Sigmoid colon (tissue), 7 donors: ENCODE results near the gene CAPN5. TPM values are rescaled to one million over a fixed set of nuclear protein-coding genes. Genes with fewer than 3 reads are reported as not detected.

Experiments used
- DNase-seq: peaks from one replicate; pipeline ENCODE4 v3.0.0-alpha.2; 2019
- H3K27ac ChIP-seq, 4 donors: fragments of 200-600 bp; sonication (generic); one replicate each; pipeline ENCODE4 v1.5.1; 2016 to 2019; ENCODE audit warnings: mild to moderate bottlenecking in 1 of 4
- H3K27me3 ChIP-seq, 3 donors: fragments of 200-600 bp; sonication (generic); one replicate each; pipeline ENCODE4 v1.5.1; 2019; ENCODE audit warnings: mild to moderate bottlenecking in 1 of 3
- H3K36me3 ChIP-seq, 4 donors: fragments of 200-600 bp; sonication (generic); one replicate each; pipeline ENCODE4 v1.5.1; 2016 to 2019
- H3K4me1 ChIP-seq, 4 donors: fragments of 200-600 bp; sonication (generic); one replicate each; pipeline ENCODE4 v1.5.1; 2017 to 2019
- H3K4me3 ChIP-seq, 4 donors: fragments of 200-600 bp; sonication (generic); one replicate each; pipeline ENCODE4 v1.5.1; 2017 to 2019; ENCODE audit warnings: mild to moderate bottlenecking in 2 of 4, moderate library complexity in 1 of 4
- H3K9me3 ChIP-seq, 4 donors: fragments of 200-600 bp in 3 of 4; sonication (generic) in 3 of 4; one replicate each; pipeline versions ENCODE4 v1.5.1 to v1.6.1; 2013 to 2019
- EP300 ChIP-seq, 4 donors: sonication (generic); formaldehyde crosslinking; IDR thresholded peaks; one replicate each; pipeline ENCODE4 v1.6.1; 2017; ENCODE audit warnings: antibody characterized with exemption in 4 of 4
- POLR2A ChIP-seq, 2 donors: fragments of 450-650 bp; IDR thresholded peaks; one replicate each; pipeline ENCODE4 v1.6.1; 2016; ENCODE audit warnings: antibody characterized with exemption in 2 of 2, mild to moderate bottlenecking in 2 of 2, moderate library complexity in 2 of 2
- POLR2AphosphoS5 ChIP-seq, 4 donors: sonication (generic); formaldehyde crosslinking; IDR thresholded peaks; one replicate each; pipeline ENCODE4 v1.6.1; 2017; ENCODE audit warnings: antibody characterized with exemption in 4 of 4
- WGBS, 2 donors: extraction: QIAGEN DNeasy Blood & Tissue Kit; methylation state at CpG; one replicate each; pipeline ENCODE4 v1.1.7; 2013; 5-methylcytosine and 5-hydroxymethylcytosine counted together
- intact Hi-C: fragments of 100-400 bp; cut with DNase I; formaldehyde crosslinking; loops from one replicate; pipeline ENCODE4 v1.15.1; 2023
- polyA plus RNA-seq, 3 donors: library from polyadenylated mRNA; stranded (reverse); fragments of 200-250 nt; gene quantifications; one replicate each; pipeline ENCODE4 v1.2.3, GENCODE V29; 2013
- total RNA-seq, 4 donors: library from RNA; depleted of rRNA; stranded (reverse); fragments of >200 nt; gene quantifications; one replicate each; pipeline ENCODE4 v1.1.0, GENCODE V29; 2016
- TF ChIP-seq, protein P1 (sequence below), 4 experiments: fragments of 450-650 bp in 3 of 4; fragments of 200-600 bp in 1 of 4; IDR thresholded peaks; one replicate each; pipeline ENCODE4 v1.5.1; 2016 to 2019; ENCODE audit warnings: antibody characterized with exemption in 4 of 4, mild to moderate bottlenecking in 3 of 4, moderate library complexity in 2 of 4
- donor health status: healthy with polysubstance abuse.
- donor health status: Bipolar disorder and iron deficiency.
- donor health status: healthy.

The CAPN5 gene
- total and polyA plus RNA-seq, 7 donors, result 4.1 to 110 (median 12.5) TPM

DNA sequence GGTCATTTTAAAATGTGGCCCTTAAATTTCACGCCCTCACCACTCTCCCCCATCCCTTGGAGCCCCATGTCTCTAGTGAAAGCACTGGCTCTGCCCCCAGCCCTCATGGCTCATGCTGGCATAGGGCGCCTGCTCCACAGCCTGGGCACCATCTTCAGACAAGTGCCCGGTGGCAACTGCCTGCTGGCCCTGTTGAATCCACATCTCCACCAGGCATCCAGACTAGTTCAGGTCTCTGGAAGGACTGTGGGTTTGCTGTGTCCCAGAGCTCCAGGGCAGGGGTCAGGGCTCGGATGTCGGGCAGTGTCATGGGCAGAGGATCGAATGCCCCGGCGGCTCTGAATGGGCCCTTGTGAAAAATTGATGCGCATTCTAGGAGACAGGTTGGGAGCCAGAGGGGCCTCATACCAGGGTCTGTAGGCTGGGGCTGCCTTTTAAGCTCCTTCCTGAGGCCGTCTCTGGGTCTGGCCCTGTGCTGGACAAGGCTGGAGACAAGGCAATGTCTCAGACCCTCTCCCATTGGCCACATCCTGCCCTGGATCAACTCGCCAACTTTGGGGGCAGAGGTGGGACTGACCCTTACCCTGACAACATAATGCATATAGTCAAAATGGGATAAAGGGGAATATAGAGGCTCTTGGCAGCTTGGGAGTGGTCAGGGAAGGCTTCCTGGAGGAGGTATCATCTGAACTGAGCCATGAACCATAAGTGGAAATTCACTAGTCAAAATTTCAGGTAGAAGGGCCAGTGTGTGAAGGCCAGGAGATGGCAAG, 62.5 kb downstream of the CAPN5 start:
- Histone ChIP-seq H3K4me3 (no peak overlapping the region), H3K4me1 (peaks cover 0 to 24% (median 22%) of the 10 kb centered on the region in 4 donors), H3K27me3 (peaks cover 0 to 14% (median 0%) of the 10 kb centered on the region in 3 donors), H3K9me3 (no peaks in the 10 kb centered on the region), H3K27ac (no peak overlapping the region), H3K36me3 (no peaks in the 10 kb centered on the region)
- DNase-seq, result no peak
- intact Hi-C loops, result no loop called here
- no peak for TF ChIP-seq POLR2AphosphoS5 (IDR thresholded peaks at IDR 0.05)
- TF ChIP-seq, protein P1, sequence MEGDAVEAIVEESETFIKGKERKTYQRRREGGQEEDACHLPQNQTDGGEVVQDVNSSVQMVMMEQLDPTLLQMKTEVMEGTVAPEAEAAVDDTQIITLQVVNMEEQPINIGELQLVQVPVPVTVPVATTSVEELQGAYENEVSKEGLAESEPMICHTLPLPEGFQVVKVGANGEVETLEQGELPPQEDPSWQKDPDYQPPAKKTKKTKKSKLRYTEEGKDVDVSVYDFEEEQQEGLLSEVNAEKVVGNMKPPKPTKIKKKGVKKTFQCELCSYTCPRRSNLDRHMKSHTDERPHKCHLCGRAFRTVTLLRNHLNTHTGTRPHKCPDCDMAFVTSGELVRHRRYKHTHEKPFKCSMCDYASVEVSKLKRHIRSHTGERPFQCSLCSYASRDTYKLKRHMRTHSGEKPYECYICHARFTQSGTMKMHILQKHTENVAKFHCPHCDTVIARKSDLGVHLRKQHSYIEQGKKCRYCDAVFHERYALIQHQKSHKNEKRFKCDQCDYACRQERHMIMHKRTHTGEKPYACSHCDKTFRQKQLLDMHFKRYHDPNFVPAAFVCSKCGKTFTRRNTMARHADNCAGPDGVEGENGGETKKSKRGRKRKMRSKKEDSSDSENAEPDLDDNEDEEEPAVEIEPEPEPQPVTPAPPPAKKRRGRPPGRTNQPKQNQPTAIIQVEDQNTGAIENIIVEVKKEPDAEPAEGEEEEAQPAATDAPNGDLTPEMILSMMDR (IDR thresholded peaks at IDR 0.05), result no peak
- no peak for TF ChIP-seq EP300 (IDR thresholded peaks at IDR 0.05)
- TF ChIP-seq POLR2A (IDR thresholded peaks at IDR 0.05), result no peak
- 87 to 90% methylated on average over 11 of the region's 11 CpGs for WGBS, 2 donors

DNA sequence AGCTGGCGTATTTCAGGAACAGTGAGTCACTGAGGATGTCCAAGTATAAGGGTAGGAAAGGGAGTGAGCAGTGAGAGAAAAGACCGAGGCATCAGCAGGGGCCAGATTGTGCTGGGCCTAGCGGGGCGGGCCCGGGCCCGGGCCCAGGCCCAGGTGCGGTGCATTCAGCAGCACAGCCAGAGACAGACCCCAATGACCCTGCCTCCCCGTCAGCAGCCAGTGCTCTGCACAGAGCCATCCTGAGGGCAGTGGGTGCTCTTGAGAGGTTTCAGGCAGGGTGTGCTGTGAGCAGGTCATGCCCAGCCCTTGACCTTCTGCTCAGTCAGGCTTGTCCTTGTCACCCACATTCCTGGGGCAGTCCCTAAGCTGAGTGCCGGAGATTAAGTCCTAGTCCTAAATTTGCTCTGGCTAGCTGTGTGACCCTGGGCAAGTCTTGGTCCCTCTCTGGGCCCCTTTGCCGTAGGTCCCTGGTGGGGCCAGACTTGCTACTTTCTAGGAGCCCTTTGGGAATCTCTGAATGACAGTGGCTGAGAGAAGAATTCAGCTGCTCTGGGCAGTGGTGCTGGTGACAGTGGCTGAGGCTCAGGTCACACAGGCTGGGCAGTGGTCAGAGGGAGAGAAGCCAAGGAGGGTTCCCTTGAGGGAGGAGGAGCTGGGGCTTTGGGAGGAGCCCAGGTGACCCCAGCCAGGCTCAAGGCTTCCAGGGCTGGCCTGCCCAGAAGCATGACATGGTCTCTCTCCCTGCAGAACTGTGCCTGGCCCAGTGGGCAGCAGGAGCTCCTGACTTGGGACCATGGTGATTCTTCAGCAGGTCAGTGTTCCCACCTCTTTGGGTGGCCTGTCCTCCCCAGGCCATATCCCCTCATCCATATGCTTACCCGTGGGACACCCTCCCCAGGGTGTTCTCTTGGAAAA, 63.3 kb downstream of the CAPN5 start:
- 94% methylated on average over 11 of the region's 11 CpGs for WGBS, 2 donors
- Histone ChIP-seq H3K36me3 (no peaks in the 10 kb centered on the region), H3K9me3 (no peaks in the 10 kb centered on the region), H3K27ac (no peak overlapping the region), H3K4me3 (no peak overlapping the region), H3K27me3 (peaks cover 0 to 14% (median 0%) of the 10 kb centered on the region in 3 donors), H3K4me1 (peaks cover 0 to 24% (median 22%) of the 10 kb centered on the region in 4 donors)
- no peak for TF ChIP-seq POLR2A (IDR thresholded peaks at IDR 0.05)
- TF ChIP-seq, protein P1 (IDR thresholded peaks at IDR 0.05), result no peak
- no peak for TF ChIP-seq POLR2AphosphoS5 (IDR thresholded peaks at IDR 0.05)
- TF ChIP-seq EP300 (IDR thresholded peaks at IDR 0.05), result no peak
- DNase-seq, result no peak
- intact Hi-C loops, result no loop called here

DNA sequence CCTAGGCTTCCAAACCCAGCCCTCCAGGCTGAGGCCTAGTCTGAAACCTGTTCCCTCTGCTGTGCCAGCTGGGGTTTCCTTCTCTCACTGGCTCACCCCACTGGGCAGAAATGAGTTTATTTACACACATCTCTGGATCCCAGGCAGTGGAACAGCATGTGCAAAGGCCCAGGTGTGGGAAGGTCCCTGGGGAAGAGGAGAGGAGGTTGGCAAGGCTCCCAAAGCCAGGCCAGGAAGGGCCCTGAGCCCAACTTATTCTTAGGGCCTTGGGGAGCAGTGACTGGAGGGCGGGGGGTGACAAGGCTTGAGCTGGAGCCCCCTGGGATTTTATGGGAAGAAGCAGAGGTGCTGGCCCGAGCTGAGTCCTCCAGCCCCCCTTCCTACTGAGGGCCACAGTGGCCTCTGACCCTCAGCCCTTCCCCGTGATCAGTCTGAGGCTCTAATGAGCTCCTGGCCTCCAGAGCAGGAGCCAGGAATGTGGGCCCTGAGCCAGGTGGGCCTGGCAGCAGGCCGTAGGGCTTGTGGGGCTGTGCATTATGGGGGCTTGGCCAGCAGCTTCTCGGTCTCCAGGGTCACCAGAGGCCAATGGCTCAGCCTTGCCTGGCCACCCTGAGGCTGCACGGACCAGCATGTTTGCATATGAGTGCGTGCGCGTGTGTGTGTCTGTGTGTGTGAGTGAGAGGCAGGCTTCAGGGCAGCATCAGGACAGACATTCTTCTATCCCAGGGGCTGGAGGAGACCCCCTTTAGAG, 64.2 kb downstream of the CAPN5 start:
- H3K4me3 ChIP-seq, result no peak overlapping the region
- H3K4me1 ChIP-seq, result peaks cover 0 to 24% (median 22%) of the 10 kb centered on the region in 4 donors
- intact Hi-C loops, result no loop called here
- peaks cover 0 to 14% (median 0%) of the 10 kb centered on the region in 3 donors for H3K27me3 ChIP-seq
- H3K36me3 ChIP-seq, result no peaks in the 10 kb centered on the region
- no peak for DNase-seq
- H3K9me3 ChIP-seq, result no peaks in the 10 kb centered on the region
- 70 to 76% methylated on average over 9 of the region's 9 CpGs for WGBS, 2 donors
- TF ChIP-seq, protein P1 (IDR thresholded peaks at IDR 0.05), result no peak
- TF ChIP-seq EP300 (IDR thresholded peaks at IDR 0.05) (no peak), POLR2AphosphoS5 (IDR thresholded peaks at IDR 0.05) (no peak), POLR2A (IDR thresholded peaks at IDR 0.05) (no peak)
- H3K27ac ChIP-seq, result no peak overlapping the region

DNA sequence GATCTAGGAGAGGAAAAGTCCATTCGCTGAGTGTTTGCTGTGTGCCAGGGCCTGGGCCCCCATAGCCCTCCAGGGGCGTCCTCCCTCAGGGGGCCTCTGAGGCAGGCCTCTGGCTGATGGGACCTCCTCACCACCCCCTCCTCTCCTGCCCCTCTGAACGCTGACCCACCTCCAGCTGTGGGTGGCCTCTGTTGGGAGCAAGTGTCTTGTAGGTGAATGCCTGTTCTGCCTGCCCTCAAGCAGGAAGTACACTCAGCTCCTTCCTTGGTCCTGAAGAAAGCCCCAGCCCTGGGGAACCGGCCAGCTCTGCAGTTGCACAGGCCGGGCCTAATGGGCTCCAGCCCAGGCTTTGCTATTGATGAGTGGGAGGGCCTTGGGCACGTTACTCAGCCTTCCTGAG, 64.8 kb downstream of the CAPN5 start:
- WGBS, 2 donors, result 74 to 77% methylated on average over 6 of the region's 6 CpGs
- Histone ChIP-seq H3K4me1 (peaks cover 0 to 23% (median 21%) of the 10 kb centered on the region in 4 donors), H3K27ac (no peak overlapping the region), H3K4me3 (no peak overlapping the region), H3K27me3 (peaks cover 0 to 16% (median 0%) of the 10 kb centered on the region in 3 donors), H3K9me3 (no peaks in the 10 kb centered on the region), H3K36me3 (no peaks in the 10 kb centered on the region)
- intact Hi-C loops, result no loop called here
- no peak for DNase-seq
- TF ChIP-seq POLR2A (IDR thresholded peaks at IDR 0.05) (no peak), POLR2AphosphoS5 (IDR thresholded peaks at IDR 0.05) (no peak)
